Smooth muscle cell (in vitro differentiated cells): ENCODE measurements around the gene TUBA3C. TPM values are rescaled to one million over a fixed set of nuclear protein-coding genes. Genes with fewer than 3 reads are reported as not detected.
"Not testable (repeated sequence)": the region's sequence is repeated elsewhere in the genome, so short reads cannot be mapped to it uniquely, and the experiment has no call there.

ENCODE experiments used
- DNase-seq: peaks from one replicate; lab custom pipeline; 2025; ENCODE audit not compliant: unreplicated experiment; lab: John Stamatoyannopoulos, UW
- H2AFZ ChIP-seq: fragments of 200-600 bp; sonication (generic); 2 replicates; pipeline ENCODE4 v1.6.0; 2016; ENCODE audit warnings: antibody characterized with exemption, low read depth, mild to moderate bottlenecking
- H3F3A ChIP-seq: fragments of 200-600 bp; sonication (generic); 2 replicates; pipeline ENCODE4 v1.6.0; 2017; ENCODE audit warnings: antibody characterized with exemption, low read depth
- H3K27ac ChIP-seq: fragments of 200-600 bp; sonication (generic); 2 replicates; pipeline ENCODE4 v1.5.1; 2016; ENCODE audit warnings: low read depth, mild to moderate bottlenecking
- H3K27me3 ChIP-seq: fragments of 200-600 bp; sonication (generic); 2 replicates; pipeline ENCODE4 v1.6.1; 2016; ENCODE audit warnings: low read depth, mild to moderate bottlenecking
- H3K36me3 ChIP-seq: fragments of 200-600 bp; sonication (generic); 2 replicates; pipeline ENCODE4 v1.5.1; 2016; ENCODE audit warnings: low read depth
- H3K4me1 ChIP-seq: fragments of 200-600 bp; sonication (generic); 2 replicates; pipeline ENCODE4 v1.5.1; 2016; ENCODE audit warnings: low read depth
- H3K4me2 ChIP-seq: fragments of 200-600 bp; sonication (generic); 2 replicates; pipeline ENCODE4 v1.6.0; 2016; ENCODE audit warnings: mild to moderate bottlenecking
- H3K4me3 ChIP-seq: fragments of 200-600 bp; sonication (generic); 2 replicates; pipeline ENCODE4 v1.5.1; 2016; ENCODE audit warnings: mild to moderate bottlenecking
- H3K79me2 ChIP-seq: fragments of 200-600 bp; sonication (generic); 2 replicates; pipeline ENCODE4 v1.6.0; 2016; ENCODE audit warnings: low read depth, mild to moderate bottlenecking
- H3K9ac ChIP-seq: fragments of 200-600 bp; sonication (generic); 2 replicates; pipeline ENCODE4 v1.6.0; 2016; ENCODE audit warnings: low read depth
- H3K9me3 ChIP-seq: fragments of 200-600 bp; sonication (generic); replicated peaks from 2 replicates; pipeline ENCODE4 v1.5.1; 2016; ENCODE audit warnings: low read depth
- H4K20me1 ChIP-seq: fragments of 200-600 bp; sonication (generic); 2 replicates; pipeline ENCODE4 v1.6.0; 2016; ENCODE audit warnings: low read depth
- WGBS: methylation state at CpG from one replicate; pipeline ENCODE4 v1.1.7; 2016; ENCODE audit warnings: low lambda C conversion rate; 5-methylcytosine and 5-hydroxymethylcytosine counted together
- polyA plus RNA-seq: library from polyadenylated mRNA; unstranded; fragments of >200 nt; fragmentation: Nextera tagmentation; extraction: Ambion mirVana; gene quantifications from 2 replicates; pipeline ENCODE4 v1.2.1, GENCODE V29; 2016
- total RNA-seq: library from RNA; depleted of rRNA; stranded (reverse); fragments of >200 nt; gene quantifications from 2 replicates; pipeline ENCODE4 v1.2.3, GENCODE V29; 2014
- TF ChIP-seq, protein P1 (sequence below): fragments of 200-600 bp; sonication (generic); IDR thresholded peaks from 2 replicates; pipeline ENCODE4 v1.5.1; 2017; ENCODE audit warnings: borderline replicate concordance, mild to moderate bottlenecking, antibody characterized with exemption; ENCODE audit not compliant: insufficient read depth, poor library complexity, severe bottlenecking

Gene TUBA3C
- total RNA-seq (not detected in 2 replicates), polyA plus RNA-seq (not detected in 2 replicates)

DNA sequence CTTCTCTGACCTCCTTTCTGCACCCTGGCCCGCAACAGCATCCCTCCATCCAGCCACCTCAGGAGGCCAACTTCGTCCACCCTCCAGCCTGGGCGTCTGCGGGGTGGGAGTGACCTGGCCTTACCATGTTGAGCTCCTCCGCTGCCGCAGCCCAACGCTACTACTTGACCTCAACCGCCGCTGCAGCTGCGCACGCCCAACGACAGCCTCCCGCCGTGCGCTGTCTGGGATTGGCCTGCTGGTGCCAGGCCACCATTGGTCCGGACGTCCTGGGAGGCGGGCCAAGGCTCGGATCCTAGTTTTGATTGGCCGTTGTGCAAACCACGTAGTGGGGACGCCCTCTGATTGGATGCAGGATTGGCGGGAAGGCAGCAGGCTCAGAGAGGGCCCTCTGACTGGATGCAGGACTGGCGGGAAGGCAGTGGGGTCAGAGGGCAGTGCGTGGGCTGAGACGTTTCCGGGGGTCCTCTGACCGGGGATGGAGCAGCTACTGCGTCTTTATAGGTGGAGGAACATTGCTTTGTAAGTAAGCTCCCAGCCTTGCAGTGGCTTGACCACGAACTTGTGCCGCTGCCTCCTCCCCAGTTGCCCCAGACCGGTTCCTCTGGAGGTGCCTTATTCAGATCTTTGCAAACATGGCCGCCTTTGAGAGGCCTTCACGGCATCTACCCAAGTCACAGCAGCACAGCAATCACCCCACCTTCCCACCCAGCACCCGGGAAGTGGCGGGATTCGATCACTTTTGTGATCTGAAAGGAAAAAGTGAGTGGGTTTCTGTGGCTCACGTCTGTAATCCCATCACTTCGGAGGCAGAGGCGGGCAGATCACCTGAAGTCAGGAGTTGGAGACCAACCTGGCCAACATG is at the start of gene TUBA3C:
TSS of gene TUBA3C (minus strand) at position 204 of the 865 bp plus-strand sequence. CDS start at position 127, 77 bp downstream.
- 86% methylated on average over 40 of the region's 40 CpGs for WGBS
- DNase-seq = no peak

GRCh38 chr13:19207413-19207812 is 25.8 kb upstream of the TUBA3C start:
- not testable (repeated sequence) for H3K79me2 ChIP-seq, H3K27ac ChIP-seq, H3K4me1 ChIP-seq, H3K4me2 ChIP-seq, H3K36me3 ChIP-seq, H3K27me3 ChIP-seq, H3K4me3 ChIP-seq, H3K9me3 ChIP-seq, H3F3A ChIP-seq, H4K20me1 ChIP-seq, H2AFZ ChIP-seq, H3K9ac ChIP-seq, DNase-seq
- 76% methylated on average over 3 of the region's 3 CpGs for WGBS

More for the DNA sequence above, at the start of gene TUBA3C:
- no peaks in the 10 kb centered on the region for H3K36me3 ChIP-seq
- no peaks in the 10 kb centered on the region for H3K4me1 ChIP-seq
- no peaks in the 10 kb centered on the region for H3K27me3 ChIP-seq
- H3K4me2 ChIP-seq = no peak within 1 kb of the TSS
- TF ChIP-seq, protein P1, sequence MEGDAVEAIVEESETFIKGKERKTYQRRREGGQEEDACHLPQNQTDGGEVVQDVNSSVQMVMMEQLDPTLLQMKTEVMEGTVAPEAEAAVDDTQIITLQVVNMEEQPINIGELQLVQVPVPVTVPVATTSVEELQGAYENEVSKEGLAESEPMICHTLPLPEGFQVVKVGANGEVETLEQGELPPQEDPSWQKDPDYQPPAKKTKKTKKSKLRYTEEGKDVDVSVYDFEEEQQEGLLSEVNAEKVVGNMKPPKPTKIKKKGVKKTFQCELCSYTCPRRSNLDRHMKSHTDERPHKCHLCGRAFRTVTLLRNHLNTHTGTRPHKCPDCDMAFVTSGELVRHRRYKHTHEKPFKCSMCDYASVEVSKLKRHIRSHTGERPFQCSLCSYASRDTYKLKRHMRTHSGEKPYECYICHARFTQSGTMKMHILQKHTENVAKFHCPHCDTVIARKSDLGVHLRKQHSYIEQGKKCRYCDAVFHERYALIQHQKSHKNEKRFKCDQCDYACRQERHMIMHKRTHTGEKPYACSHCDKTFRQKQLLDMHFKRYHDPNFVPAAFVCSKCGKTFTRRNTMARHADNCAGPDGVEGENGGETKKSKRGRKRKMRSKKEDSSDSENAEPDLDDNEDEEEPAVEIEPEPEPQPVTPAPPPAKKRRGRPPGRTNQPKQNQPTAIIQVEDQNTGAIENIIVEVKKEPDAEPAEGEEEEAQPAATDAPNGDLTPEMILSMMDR = no peak
- no peaks in the 10 kb centered on the region for H3K79me2 ChIP-seq
- no peaks in the 10 kb centered on the region for H4K20me1 ChIP-seq
- H3F3A ChIP-seq = no peaks in the 10 kb centered on the region
- H3K27ac ChIP-seq = no peak within 1 kb of the TSS
- no peak within 1 kb of the TSS for H3K4me3 ChIP-seq
- H3K9ac ChIP-seq = no peak within 1 kb of the TSS
- H3K9me3 ChIP-seq = peaks cover 3% of the 10 kb centered on the region
- no peak within 1 kb of the TSS for H2AFZ ChIP-seq

DNA sequence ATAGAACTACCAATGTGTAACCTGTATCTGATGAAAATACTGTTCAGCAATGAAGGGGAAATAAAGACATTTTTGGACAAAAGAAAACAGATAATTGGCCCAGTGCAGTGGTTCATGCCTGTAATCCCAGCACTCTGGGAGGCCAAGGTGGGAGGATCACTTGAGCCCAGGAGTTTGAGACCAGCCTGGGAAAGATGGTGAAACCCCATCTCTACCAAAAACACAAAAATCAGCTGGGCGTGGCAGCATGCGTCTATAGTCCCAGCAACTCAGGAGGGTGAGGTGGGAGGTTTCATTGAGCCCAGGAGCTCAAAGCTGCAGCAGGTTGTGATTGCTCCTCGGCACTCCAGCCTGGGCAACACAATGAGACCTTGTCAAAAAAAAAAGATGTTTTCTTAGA is 11.0 kb upstream of the TUBA3C start:
- H3K36me3 ChIP-seq, H3K27me3 ChIP-seq, H3K9me3 ChIP-seq, H3K79me2 ChIP-seq, H3K9ac ChIP-seq, H3K4me3 ChIP-seq, DNase-seq, H3K27ac ChIP-seq, H2AFZ ChIP-seq, H3K4me2 ChIP-seq, H3F3A ChIP-seq, H4K20me1 ChIP-seq, H3K4me1 ChIP-seq: not testable (repeated sequence)
- 76% methylated on average over 3 of the region's 3 CpGs for WGBS

- WGBS = 75% methylated on average over 3 of the region's 3 CpGs
- H3K4me3 ChIP-seq = not testable (repeated sequence)
Measured at GRCh38 chr13:19189911-19190310, 8.3 kb upstream of the TUBA3C start.

DNA sequence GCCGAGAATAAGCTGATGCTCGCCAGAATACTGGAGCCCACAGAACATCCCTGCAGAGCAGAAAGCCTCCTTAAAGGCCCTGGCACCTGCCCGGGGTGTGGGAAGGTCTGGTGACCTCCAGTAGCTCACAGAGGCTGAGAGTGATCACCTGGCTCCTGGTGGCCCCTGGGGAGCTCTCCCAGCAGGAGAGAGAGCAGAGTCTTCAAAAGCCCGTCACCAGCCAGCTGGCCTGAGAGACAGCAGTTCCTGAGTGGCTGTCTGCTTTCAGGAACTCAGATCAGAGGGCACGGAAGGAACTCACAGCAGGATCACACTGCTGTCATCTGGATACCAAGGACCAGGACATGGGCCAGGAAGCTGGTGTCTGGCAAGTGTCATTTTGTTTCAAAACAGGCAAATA is 7.7 kb upstream of the TUBA3C start:
- not testable (repeated sequence) for H3K27me3 ChIP-seq, H3K36me3 ChIP-seq, H3K9me3 ChIP-seq, H3K27ac ChIP-seq, H3K9ac ChIP-seq, DNase-seq, H3K4me3 ChIP-seq, H3F3A ChIP-seq, H3K4me1 ChIP-seq, H3K4me2 ChIP-seq, H2AFZ ChIP-seq, H3K79me2 ChIP-seq, H4K20me1 ChIP-seq
- WGBS = 65% methylated on average over 3 of the region's 5 CpGs

More at GRCh38 chr13:19189911-19190310, 8.3 kb upstream of the TUBA3C start:
- DNase-seq, H3K27me3 ChIP-seq, H2AFZ ChIP-seq, H3K4me1 ChIP-seq, H3K36me3 ChIP-seq, H3K27ac ChIP-seq, H4K20me1 ChIP-seq, H3K79me2 ChIP-seq, H3K4me2 ChIP-seq, H3F3A ChIP-seq, H3K9me3 ChIP-seq, H3K9ac ChIP-seq: not testable (repeated sequence)
